ENCODE data around the gene GNAI2. TPM values are rescaled to one million over a fixed set of nuclear protein-coding genes. Genes with fewer than 3 reads are reported as not detected.
A peak's percentile ranks its signal among the peaks of the same experiment; 100 is the strongest.

GNAI2 gene
- total and polyA plus RNA-seq, 2 donors (not counting 3 experiments of a cell fraction or from before 2014, with no cell fraction given): 767 to 1,875 TPM

DNA sequence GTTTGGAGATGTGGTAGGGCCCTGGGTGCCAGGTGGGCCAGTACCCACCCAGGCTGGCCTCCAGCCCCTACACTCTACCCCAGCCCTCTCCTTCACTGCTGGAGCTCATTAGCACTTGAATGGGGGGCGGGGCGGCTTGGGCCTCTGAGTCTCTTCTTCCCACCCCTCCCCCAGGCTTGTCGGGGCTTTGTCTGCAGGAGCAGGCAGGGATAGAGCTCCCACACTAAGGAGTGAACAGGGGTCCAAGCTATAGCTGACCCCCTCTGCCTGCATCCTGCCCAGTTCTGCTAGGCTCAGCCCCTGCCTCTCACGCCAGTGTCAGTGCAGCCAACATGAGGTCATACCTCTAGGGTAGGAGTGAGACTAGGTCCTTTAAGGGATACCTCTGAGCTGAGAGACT is 5.2 kb downstream of the GNAI2 start:
- Histone ChIP-seq H4K20me1 (replicated peaks; ENCODE audit: control insufficient read depth, extremely low read depth, insufficient read depth, low read length) (no peaks in the 10 kb centered on the region), H3K4me3 (replicated peaks in 1 of 3; ENCODE audit: insufficient read depth in 1 of 3, low read depth in 1 of 3, low read length in 3 of 3) (no peak overlapping the region), H3K79me2 (ENCODE audit: control insufficient read depth, insufficient read depth, low read length) (peaks cover 92% of the 10 kb centered on the region), H3K9me3 (replicated peaks; ENCODE audit: control insufficient read depth, insufficient read depth, low read length) (no peaks in the 10 kb centered on the region), H3K27ac (ENCODE audit: insufficient read depth, low read depth, low read length) (peak overlapping the region; percentile 97), H3K27me3 (ENCODE audit: control insufficient read depth in 2 of 2, insufficient read depth in 2 of 2, low read length in 2 of 2) (no peaks in the 10 kb centered on the region), H3K36me3 (ENCODE audit: control insufficient read depth in 2 of 2, extremely low read depth in 1 of 2, insufficient read depth in 2 of 2, low read length in 2 of 2) (peaks cover 2 to 19% of the 10 kb centered on the region in 2 experiments), H3K4me1 (ENCODE audit: control insufficient read depth, extremely low read depth, insufficient read depth, low read length) (peaks cover 76% of the 10 kb centered on the region), H3K4me2 (ENCODE audit: insufficient read depth, low read length) (no peak overlapping the region), H2AFZ (ENCODE audit: low read depth, low read length) (no peak overlapping the region), H3K9me1 (replicated peaks; ENCODE audit: control insufficient read depth, extremely low read depth, insufficient read depth, low read length) (no peaks in the 10 kb centered on the region), H3K9ac (replicated peaks; ENCODE audit: extremely low read depth, insufficient read depth, low read length) (no peak overlapping the region)
- dilution Hi-C loops (cut with MboI; ENCODE audit: extremely low pct_ligation_motif_present, low sequenced_read_pairs): loop anchor here (5.0 kb wide), 1 partner anchor 59 kb away; no protein-coding TSS in a partner anchor
- POLR2A ChIA-PET: interaction anchor here (0.6 kb wide), 1 partner anchor 311 kb away, joined by 3 read pairs; no protein-coding TSS in a partner anchor
- intact Hi-C loops (cut with micrococcal nuclease): no loop called here
- TF ChIP-seq, protein P1, sequence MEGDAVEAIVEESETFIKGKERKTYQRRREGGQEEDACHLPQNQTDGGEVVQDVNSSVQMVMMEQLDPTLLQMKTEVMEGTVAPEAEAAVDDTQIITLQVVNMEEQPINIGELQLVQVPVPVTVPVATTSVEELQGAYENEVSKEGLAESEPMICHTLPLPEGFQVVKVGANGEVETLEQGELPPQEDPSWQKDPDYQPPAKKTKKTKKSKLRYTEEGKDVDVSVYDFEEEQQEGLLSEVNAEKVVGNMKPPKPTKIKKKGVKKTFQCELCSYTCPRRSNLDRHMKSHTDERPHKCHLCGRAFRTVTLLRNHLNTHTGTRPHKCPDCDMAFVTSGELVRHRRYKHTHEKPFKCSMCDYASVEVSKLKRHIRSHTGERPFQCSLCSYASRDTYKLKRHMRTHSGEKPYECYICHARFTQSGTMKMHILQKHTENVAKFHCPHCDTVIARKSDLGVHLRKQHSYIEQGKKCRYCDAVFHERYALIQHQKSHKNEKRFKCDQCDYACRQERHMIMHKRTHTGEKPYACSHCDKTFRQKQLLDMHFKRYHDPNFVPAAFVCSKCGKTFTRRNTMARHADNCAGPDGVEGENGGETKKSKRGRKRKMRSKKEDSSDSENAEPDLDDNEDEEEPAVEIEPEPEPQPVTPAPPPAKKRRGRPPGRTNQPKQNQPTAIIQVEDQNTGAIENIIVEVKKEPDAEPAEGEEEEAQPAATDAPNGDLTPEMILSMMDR (IDR thresholded peaks at IDR 0.05; ENCODE audit: extremely low read depth in 1 of 2, insufficient read depth in 1 of 2, low read depth in 1 of 2, low read length in 2 of 2): no peak
- TF ChIP-seq GATA2 (IDR thresholded peaks at IDR 0.05; ENCODE audit: insufficient read depth, insufficient read length, low read depth, low read length) (no peak), EZH2 (IDR thresholded peaks at IDR 0.05; ENCODE audit: borderline replicate concordance, low read depth, low read length, severe bottlenecking) (no peak)
- no TSS peak for BruUV-seq (replicated peaks)
- FAIRE-seq: peak; percentile 15
- CTCF ChIA-PET: interaction anchor here (1.4 to 5.6 kb wide), 2 partner anchors 13 to 19 kb away, joined by 4 to 54 read pairs; no protein-coding TSS in a partner anchor
- no peak for DNase-seq (ENCODE audit: low read depth, low spot score)

DNA sequence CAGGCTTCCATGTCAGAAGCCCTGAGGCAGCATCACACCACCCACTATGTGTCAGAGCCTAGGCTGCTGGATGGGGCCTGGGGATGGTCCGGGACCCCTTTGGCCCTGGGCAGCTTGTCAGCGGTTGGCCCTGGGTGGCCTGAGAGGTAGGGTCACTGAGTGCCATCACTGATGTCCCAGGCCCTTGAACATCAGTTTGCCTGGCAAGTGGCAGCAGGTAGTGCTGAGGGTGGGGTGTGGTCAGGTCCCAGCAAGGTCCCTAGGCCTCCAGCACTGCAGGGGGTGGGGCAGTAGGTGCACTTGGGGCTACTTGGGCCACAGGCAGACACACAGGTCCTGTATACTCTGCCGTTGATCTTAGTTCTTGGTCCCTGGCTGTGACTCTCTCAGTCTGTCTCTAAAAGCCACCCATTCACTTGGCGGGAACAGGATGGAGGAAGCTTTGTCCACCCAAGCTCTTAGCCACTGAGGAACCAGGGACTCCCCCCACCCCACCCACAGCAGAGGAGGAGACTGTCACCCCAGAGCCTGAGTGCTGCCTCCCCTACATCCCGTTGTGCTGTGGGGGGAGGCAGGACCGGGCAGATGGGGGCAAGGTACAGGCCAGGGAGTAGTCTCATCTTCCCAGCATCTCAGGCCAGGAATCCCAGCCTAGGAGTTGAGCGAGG is 5.8 kb downstream of the GNAI2 start:
- H4K20me1 ChIP-seq (replicated peaks; ENCODE audit: control insufficient read depth, extremely low read depth, insufficient read depth, low read length): no peaks in the 10 kb centered on the region
- TF ChIP-seq POLR2AphosphoS5 (IDR thresholded peaks at IDR 0.05; ENCODE audit: insufficient read depth, low read depth, low read length) (peak; percentile 15), GATA2 (IDR thresholded peaks at IDR 0.05; ENCODE audit: insufficient read depth, insufficient read length, low read depth, low read length) (no peak)
- H3K27ac ChIP-seq (ENCODE audit: insufficient read depth, low read depth, low read length): peak overlapping the region; percentile 97
- no peak overlapping the region for H3K9ac ChIP-seq (replicated peaks; ENCODE audit: extremely low read depth, insufficient read depth, low read length)
- dilution Hi-C loops (cut with MboI; ENCODE audit: extremely low pct_ligation_motif_present, low sequenced_read_pairs): loop anchor here (5.0 kb wide), 1 partner anchor 60 kb away; no protein-coding TSS in a partner anchor
- peak overlapping the region; percentile 47 for H3K4me2 ChIP-seq (ENCODE audit: insufficient read depth, low read length)
- H3K36me3 ChIP-seq (ENCODE audit: control insufficient read depth in 2 of 2, extremely low read depth in 1 of 2, insufficient read depth in 2 of 2, low read length in 2 of 2): peaks cover 2 to 19% of the 10 kb centered on the region in 2 experiments
- ChIA-PET CTCF (interaction anchor here (5.6 kb wide), 1 partner anchor 13 kb away, joined by 54 read pairs; no protein-coding TSS in a partner anchor), POLR2A (no interaction called here)
- no peak overlapping the region for H3K4me3 ChIP-seq (replicated peaks in 1 of 3; ENCODE audit: insufficient read depth in 1 of 3, low read depth in 1 of 3, low read length in 3 of 3)
- DNase-seq (ENCODE audit: low read depth, low spot score) (no peak), FAIRE-seq (no peak)
- no TSS peak for BruUV-seq (replicated peaks)
- no peak overlapping the region for H2AFZ ChIP-seq (ENCODE audit: low read depth, low read length)
- H3K79me2 ChIP-seq (ENCODE audit: control insufficient read depth, insufficient read depth, low read length): peaks cover 92% of the 10 kb centered on the region
- H3K27me3 ChIP-seq (ENCODE audit: control insufficient read depth in 2 of 2, insufficient read depth in 2 of 2, low read length in 2 of 2): no peaks in the 10 kb centered on the region
- peaks cover 83% of the 10 kb centered on the region for H3K4me1 ChIP-seq (ENCODE audit: control insufficient read depth, extremely low read depth, insufficient read depth, low read length)
- intact Hi-C loops (cut with micrococcal nuclease): loop anchor here (2.0 kb wide), 1 partner anchor 57 kb away; the partner anchor contains the start of genes HYAL3 and NAA80
- no peaks in the 10 kb centered on the region for H3K9me3 ChIP-seq (replicated peaks; ENCODE audit: control insufficient read depth, insufficient read depth, low read length)
- no peaks in the 10 kb centered on the region for H3K9me1 ChIP-seq (replicated peaks; ENCODE audit: control insufficient read depth, extremely low read depth, insufficient read depth, low read length)

Data from endothelial cell of umbilical vein (primary cell).